Measurements from ENCODE around the gene UST.

Gene UST

GRCh38 chr6:148934539-148934938 is 187.7 kb downstream of the UST start:
- TF ChIP-seq, protein P1, sequence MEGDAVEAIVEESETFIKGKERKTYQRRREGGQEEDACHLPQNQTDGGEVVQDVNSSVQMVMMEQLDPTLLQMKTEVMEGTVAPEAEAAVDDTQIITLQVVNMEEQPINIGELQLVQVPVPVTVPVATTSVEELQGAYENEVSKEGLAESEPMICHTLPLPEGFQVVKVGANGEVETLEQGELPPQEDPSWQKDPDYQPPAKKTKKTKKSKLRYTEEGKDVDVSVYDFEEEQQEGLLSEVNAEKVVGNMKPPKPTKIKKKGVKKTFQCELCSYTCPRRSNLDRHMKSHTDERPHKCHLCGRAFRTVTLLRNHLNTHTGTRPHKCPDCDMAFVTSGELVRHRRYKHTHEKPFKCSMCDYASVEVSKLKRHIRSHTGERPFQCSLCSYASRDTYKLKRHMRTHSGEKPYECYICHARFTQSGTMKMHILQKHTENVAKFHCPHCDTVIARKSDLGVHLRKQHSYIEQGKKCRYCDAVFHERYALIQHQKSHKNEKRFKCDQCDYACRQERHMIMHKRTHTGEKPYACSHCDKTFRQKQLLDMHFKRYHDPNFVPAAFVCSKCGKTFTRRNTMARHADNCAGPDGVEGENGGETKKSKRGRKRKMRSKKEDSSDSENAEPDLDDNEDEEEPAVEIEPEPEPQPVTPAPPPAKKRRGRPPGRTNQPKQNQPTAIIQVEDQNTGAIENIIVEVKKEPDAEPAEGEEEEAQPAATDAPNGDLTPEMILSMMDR (IDR thresholded peaks at IDR 0.05; ENCODE audit: extremely low read depth, missing control alignments): no peak

DNA sequence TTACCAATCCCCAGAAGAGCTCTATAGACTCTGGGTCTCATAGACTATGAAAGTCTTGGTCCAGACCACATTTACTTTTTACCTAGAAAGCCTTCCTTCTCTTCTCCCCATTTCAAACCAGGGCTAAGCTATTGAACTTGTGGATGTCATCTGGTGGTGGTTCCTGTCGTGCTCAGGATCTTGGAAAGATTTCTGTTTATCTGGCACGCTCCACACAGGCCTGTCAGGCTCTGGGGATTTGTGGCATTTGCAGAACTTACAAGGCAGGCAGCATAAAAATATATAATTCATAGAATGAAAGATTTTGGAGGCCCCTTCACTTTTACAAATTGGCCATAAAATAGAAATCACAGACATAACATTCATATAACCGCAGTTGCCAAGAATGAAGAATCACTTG is 188.1 kb downstream of the UST start:
- no peak for DNase-seq (ENCODE audit: low spot score)
- TF ChIP-seq, protein P1 (IDR thresholded peaks at IDR 0.05; ENCODE audit: extremely low read depth, missing control alignments): no peak

More at GRCh38 chr6:148934539-148934938, 187.7 kb downstream of the UST start:
- no peak for DNase-seq (ENCODE audit: low spot score)

DNA sequence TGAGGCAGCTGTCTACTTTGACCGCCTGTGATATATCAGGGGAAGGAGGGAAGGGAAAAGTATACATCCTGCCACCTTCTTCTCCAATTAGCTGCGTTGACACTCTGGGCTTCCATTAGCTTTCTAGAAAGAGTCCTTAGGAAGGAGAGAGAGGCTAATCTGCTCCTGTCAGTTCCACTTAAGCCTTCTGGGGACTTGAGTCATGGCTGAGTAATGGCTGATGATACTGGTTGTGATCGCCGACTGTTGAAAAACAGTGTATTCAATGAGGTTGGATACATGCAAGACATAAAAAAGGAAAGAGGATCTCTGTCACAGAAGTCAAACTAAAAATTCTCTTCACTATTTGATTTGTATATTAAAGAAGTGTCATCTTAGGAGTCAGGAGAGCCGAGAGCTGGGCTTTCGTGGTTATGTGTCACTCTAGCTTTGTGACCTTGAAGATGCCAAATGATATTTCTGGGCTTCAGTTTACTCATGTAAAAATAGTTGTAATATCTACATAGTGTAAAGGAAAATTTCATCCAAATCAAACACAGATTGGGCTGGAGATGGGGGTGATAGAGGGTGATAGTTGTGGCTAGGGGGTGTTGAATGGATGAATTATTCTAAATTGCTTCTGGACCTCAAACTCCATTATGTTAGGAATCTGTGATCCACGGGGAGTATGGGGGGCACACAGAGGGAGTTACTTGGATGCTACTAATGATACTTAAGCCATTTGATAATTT is 189.0 kb downstream of the UST start:
- no peak for DNase-seq (ENCODE audit: low spot score)
- TF ChIP-seq, protein P1 (IDR thresholded peaks at IDR 0.05; ENCODE audit: extremely low read depth, missing control alignments): no peak

DNA sequence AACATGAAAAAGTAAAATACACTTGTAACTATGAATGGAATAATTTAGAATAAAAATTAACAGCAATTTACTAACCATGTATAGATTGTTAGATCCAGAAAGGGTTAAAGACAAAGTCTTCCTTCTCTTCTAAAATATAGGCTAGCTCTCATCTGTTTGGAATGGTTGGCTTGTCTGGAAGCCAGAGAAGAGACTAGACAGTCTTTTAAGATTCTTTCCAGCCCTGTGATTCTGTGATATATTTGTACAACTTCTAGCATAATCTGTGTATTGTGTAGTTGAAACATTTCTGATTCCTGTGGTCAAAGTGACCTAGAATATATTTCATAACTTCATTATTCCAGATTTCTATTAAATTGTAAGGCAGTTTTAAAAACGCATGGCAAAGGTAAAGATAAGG is 196.6 kb downstream of the UST start:
- DNase-seq (ENCODE audit: low spot score): no peak

GRCh38 chr6:148944608-148945007 is 197.8 kb downstream of the UST start:
- no peak for DNase-seq (ENCODE audit: low spot score)
- TF ChIP-seq, protein P1 (IDR thresholded peaks at IDR 0.05; ENCODE audit: extremely low read depth, missing control alignments): no peak

More for the DNA sequence above, 196.6 kb downstream of the UST start:
- TF ChIP-seq, protein P1 (IDR thresholded peaks at IDR 0.05; ENCODE audit: extremely low read depth, missing control alignments): no peak

DNA sequence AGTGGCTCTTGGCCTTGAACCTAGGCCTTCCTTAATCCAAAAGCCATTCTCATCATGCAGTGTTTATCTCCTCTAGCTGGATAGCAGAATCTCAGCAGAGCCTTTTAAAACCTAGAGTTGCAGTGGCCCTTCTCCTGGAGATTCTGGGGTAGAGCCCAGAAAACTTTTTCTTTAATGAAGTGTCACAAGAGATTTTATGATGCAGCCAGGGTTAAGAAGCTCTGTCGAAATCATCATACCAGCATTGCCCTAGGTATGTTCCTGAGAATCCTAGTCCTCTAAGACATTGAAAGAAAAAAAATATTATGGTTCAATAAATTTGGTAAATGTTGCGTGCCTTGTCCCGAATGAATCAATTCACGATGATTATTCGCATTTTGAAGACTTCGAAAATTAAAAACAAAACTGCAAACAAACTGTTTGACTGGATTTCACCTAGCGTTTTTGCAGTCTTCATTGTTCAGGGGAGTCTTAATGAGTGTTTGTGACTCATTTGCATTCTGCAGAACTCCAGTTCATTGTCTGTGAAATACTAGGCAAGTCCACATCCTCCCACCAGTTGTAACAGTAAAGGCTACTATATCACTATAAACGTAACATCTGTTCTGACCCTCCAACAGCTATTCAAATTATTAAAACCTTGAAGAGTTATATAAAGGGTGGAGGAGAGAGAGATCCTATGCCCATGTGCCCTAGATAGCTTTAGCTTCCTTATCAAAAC is 198.6 kb downstream of the UST start:
- TF ChIP-seq, protein P1 (IDR thresholded peaks at IDR 0.05; ENCODE audit: extremely low read depth, missing control alignments): no peak
- DNase-seq (ENCODE audit: low spot score): no peak

Measured in GM20000 (cell line).